Trophoblast cell (in vitro differentiated cells and primary cell): Measurements from ENCODE around the gene RSPH10B2.
A peak's percentile ranks its signal among the peaks of the same experiment; 100 is the strongest.
"Not testable (repeated sequence)": the region's sequence is repeated elsewhere in the genome, so short reads cannot be mapped to it uniquely, and the experiment has no call there.

Experiments
- DNase-seq, 2 donors: peaks; one replicate each; pipeline ENCODE4 v3.0.0-alpha.2; 2016
- H2AFZ ChIP-seq: 2 replicates; pipeline ENCODE4 v1.6.1; 2013; ENCODE audit warnings: low read length, moderate library complexity, mild to moderate bottlenecking; ENCODE audit not compliant: insufficient read depth, poor library complexity
- H2AK5ac ChIP-seq: 2 replicates; pipeline ENCODE4 v1.6.1; 2013; ENCODE audit warnings: mild to moderate bottlenecking, low read length
- H2BK120ac ChIP-seq: 2 replicates; pipeline ENCODE4 v1.6.1; 2013; ENCODE audit warnings: low read length, mild to moderate bottlenecking, moderate library complexity; ENCODE audit not compliant: insufficient read depth, poor library complexity
- H2BK12ac ChIP-seq: 2 replicates; pipeline ENCODE4 v1.6.1; 2013; ENCODE audit warnings: mild to moderate bottlenecking, low read length, moderate library complexity
- H2BK5ac ChIP-seq: 2 replicates; pipeline ENCODE4 v1.6.1; 2013; ENCODE audit warnings: low read length, low read depth, moderate library complexity, mild to moderate bottlenecking; ENCODE audit not compliant: poor library complexity
- H3K14ac ChIP-seq: 2 replicates; pipeline ENCODE4 v1.6.1; 2013; ENCODE audit warnings: mild to moderate bottlenecking, low read length
- H3K18ac ChIP-seq: 2 replicates; pipeline ENCODE4 v1.6.1; 2013; ENCODE audit warnings: mild to moderate bottlenecking, low read length
- H3K23ac ChIP-seq: 2 replicates; pipeline ENCODE4 v1.6.1; 2013; ENCODE audit warnings: low read length
- H3K27ac ChIP-seq: 2 replicates; pipeline ENCODE4 v1.5.1; 2013; ENCODE audit warnings: low read depth, mild to moderate bottlenecking, inconsistent platforms, low read length, moderate library complexity
- H3K27me3 ChIP-seq: 2 replicates; pipeline ENCODE4 v1.6.1; 2013; ENCODE audit warnings: inconsistent platforms, mild to moderate bottlenecking, low read length, moderate library complexity; ENCODE audit not compliant: insufficient read depth
- H3K36me3 ChIP-seq, 2 experiments: 1 replicate in 1 of 2; 2 replicates in 1 of 2; pipeline ENCODE4 v1.6.1; 2013; ENCODE audit warnings: low read length in 2 of 2, mild to moderate bottlenecking in 2 of 2, moderate library complexity in 1 of 2; ENCODE audit not compliant: insufficient read depth in 2 of 2, control insufficient read depth in 1 of 2
- H3K4ac ChIP-seq: 2 replicates; pipeline ENCODE4 v1.6.1; 2013; ENCODE audit warnings: low read depth, mild to moderate bottlenecking, low read length, moderate library complexity
- H3K4me1 ChIP-seq, 2 experiments: 1 replicate in 1 of 2; 2 replicates in 1 of 2; pipeline ENCODE4 v1.6.1; 2013; ENCODE audit warnings: low read length in 2 of 2, mild to moderate bottlenecking in 2 of 2, moderate library complexity in 1 of 2; ENCODE audit not compliant: insufficient read depth in 2 of 2, control insufficient read depth in 1 of 2
- H3K4me2 ChIP-seq: 2 replicates; pipeline ENCODE4 v1.6.1; 2013; ENCODE audit warnings: inconsistent platforms, mild to moderate bottlenecking, low read length, moderate library complexity
- H3K4me3 ChIP-seq: 2 replicates; pipeline ENCODE4 v1.5.1; 2013; ENCODE audit warnings: mild to moderate bottlenecking, low read depth, low read length, inconsistent platforms
- H3K79me1 ChIP-seq: one replicate; pipeline ENCODE4 v1.6.1; 2013; ENCODE audit warnings: low read length
- H3K79me2 ChIP-seq: 2 replicates; pipeline ENCODE4 v1.6.1; 2013; ENCODE audit warnings: low read length, mild to moderate bottlenecking; ENCODE audit not compliant: control insufficient read depth, insufficient read depth, poor library complexity
- H3K9ac ChIP-seq: 2 replicates; pipeline ENCODE4 v1.6.1; 2013; ENCODE audit warnings: mild to moderate bottlenecking, low read length
- H3K9me3 ChIP-seq: 2 replicates; pipeline ENCODE4 v1.6.1; 2013; ENCODE audit warnings: low read depth, mild to moderate bottlenecking, control low read depth, inconsistent platforms, low read length; ENCODE audit not compliant: insufficient read depth
- H4K12ac ChIP-seq: 2 replicates; pipeline ENCODE4 v1.6.1; 2013; ENCODE audit warnings: low read depth, mild to moderate bottlenecking, low read length, moderate library complexity
- H4K8ac ChIP-seq: 2 replicates; pipeline ENCODE4 v1.6.1; 2013; ENCODE audit warnings: low read depth, mild to moderate bottlenecking, low read length, moderate library complexity
- H4K91ac ChIP-seq: one replicate; pipeline ENCODE4 v1.6.1; 2013; ENCODE audit warnings: low read depth, mild to moderate bottlenecking, low read length, moderate library complexity
- WGBS: extraction: QIAGEN DNeasy Blood & Tissue Kit; methylation state at CpG from one replicate; pipeline ENCODE4 v1.1.7; 2013; ENCODE audit warnings: missing lambda C conversion rate; ENCODE audit not compliant: insufficient read length, insufficient coverage; ENCODE audit errors: extremely low coverage; 5-methylcytosine and 5-hydroxymethylcytosine counted together

Gene RSPH10B2

DNA sequence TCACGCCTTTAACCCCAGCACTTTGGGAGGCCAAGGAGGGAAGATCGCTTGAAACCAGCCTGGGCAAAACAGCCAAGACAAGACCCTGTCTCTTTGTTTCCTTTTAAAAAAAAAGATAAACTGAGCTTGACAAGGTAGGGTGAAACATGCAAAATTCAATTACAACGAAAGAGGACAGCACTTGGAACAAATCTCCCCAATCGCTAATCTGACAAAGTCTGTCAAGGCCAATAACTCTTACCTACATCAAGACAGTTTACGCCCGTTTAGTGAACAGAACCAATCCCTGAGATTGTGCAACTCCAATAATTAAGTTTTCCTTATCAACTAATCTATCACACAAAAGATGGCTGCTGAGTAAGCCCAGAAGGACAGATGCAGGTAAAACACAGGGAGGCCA is 67.7 kb downstream of the RSPH10B2 start:
- not testable (repeated sequence) for H3K9me3 ChIP-seq, H2AK5ac ChIP-seq, H3K4me1 ChIP-seq, H3K14ac ChIP-seq, H4K12ac ChIP-seq, H2BK12ac ChIP-seq, H3K27ac ChIP-seq, H3K4ac ChIP-seq, H3K4me3 ChIP-seq, H4K8ac ChIP-seq, H2BK120ac ChIP-seq, H4K91ac ChIP-seq, H3K9ac ChIP-seq, H3K4me2 ChIP-seq, H3K79me2 ChIP-seq, DNase-seq, H3K79me1 ChIP-seq, H2AFZ ChIP-seq, H3K18ac ChIP-seq, H2BK5ac ChIP-seq, H3K27me3 ChIP-seq, H3K23ac ChIP-seq
- no CpG with 5 or more reads among the region's 6 CpGs for WGBS
- H3K36me3 ChIP-seq = peaks cover 10 to 18% of the 10 kb centered on the region in 2 experiments

DNA sequence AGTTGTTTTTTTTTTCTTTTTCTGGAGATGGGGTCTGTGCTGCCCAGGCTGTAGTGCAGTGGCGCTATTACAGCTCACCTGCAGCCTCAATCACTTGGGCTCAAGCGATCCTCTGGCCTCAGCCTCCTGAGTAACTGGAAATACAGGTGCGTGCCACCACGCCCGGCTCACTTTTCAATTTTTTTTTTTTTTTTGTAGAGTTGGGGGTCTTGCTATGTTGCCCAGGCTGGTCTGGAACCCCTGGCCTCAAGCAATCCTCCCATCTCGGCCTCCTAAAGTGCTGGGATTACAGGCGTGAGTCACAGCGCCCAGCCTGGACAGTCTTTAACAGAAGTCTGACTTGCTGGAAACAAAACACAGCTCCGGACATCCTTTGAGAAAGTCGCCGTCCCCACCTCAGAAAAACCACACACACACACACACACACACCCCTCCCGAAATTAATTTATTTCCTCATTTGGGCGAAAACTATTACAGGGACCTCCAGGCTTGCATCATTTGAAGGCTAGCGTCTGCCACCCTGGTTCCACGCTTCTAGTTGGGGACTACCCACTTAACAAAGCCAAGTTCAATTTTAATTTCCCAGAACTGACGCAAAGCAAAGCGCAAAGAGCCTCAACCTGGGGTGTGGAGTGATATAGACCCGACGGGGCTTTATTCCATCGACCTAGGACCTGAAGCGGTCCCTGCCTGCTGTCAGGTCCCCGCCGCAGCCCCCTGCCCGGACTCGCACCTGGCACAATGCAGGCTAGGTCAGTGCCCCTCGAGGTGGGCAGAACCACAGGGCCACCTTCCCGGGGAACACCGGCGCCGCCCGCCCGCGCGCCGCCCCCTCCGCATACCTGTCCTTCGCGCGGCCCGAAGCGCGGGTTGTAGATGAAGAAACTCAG is 71.6 kb downstream of the RSPH10B2 start:
- not testable (repeated sequence) for H3K79me1 ChIP-seq, H2BK120ac ChIP-seq, H3K9ac ChIP-seq, H3K23ac ChIP-seq, H3K79me2 ChIP-seq, H3K14ac ChIP-seq, H3K36me3 ChIP-seq, H3K4me2 ChIP-seq, H4K91ac ChIP-seq, H3K4ac ChIP-seq, H4K8ac ChIP-seq, H4K12ac ChIP-seq, H3K9me3 ChIP-seq, DNase-seq, H2AK5ac ChIP-seq, H3K4me3 ChIP-seq, H3K18ac ChIP-seq, H2BK12ac ChIP-seq, H2AFZ ChIP-seq, H3K4me1 ChIP-seq, H2BK5ac ChIP-seq, H3K27ac ChIP-seq, H3K27me3 ChIP-seq
- no CpG with 5 or more reads among the region's 42 CpGs for WGBS

DNA sequence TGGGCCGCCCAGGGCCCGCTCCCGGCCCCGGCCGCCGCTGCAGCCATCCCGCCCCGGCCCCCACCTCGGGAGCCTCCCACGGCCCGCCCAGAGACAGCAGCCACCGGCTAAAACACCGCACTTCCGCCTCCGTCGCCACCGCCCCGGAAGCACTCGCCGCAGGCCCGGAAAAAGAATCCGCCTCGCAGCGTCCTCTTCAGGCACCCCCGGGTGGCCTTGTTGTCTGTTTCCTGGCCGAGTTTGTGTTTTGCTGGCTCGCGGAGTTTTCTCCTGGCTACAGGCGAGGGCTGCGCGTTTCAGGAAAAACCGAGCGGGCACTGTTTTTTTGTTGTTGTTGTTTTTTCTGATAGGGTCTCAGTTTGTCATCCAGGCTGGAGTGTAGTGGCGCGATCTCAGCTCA is 72.2 kb downstream of the RSPH10B2 start, which contains the start of gene CCZ1B:
CCZ1B (minus strand) TSS at position 125 of the 400 bp plus-strand sequence; CDS start at position 47, 78 bp downstream.
- not testable (repeated sequence) for H3K27me3 ChIP-seq, H3K79me2 ChIP-seq, H2AK5ac ChIP-seq, H3K79me1 ChIP-seq, H3K4me1 ChIP-seq, H2BK120ac ChIP-seq, H3K18ac ChIP-seq, H3K23ac ChIP-seq, H3K14ac ChIP-seq, H3K9me3 ChIP-seq, H3K9ac ChIP-seq, H2BK12ac ChIP-seq, H2BK5ac ChIP-seq, H3K36me3 ChIP-seq
- Histone ChIP-seq H3K4me2 (peak within 1 kb of the TSS; percentile 63), H3K4ac (peak within 1 kb of the TSS; percentile 69), H3K27ac (peak within 1 kb of the TSS; percentile 34), H4K91ac (peak within 1 kb of the TSS; percentile 61), H4K8ac (peak within 1 kb of the TSS; percentile 84), H3K4me3 (peak within 1 kb of the TSS; percentile 68), H2AFZ (peak within 1 kb of the TSS; percentile 78), H4K12ac (peak within 1 kb of the TSS; percentile 80)
- DNase-seq = peak; percentile 69 to 83
- no CpG with 5 or more reads among the region's 35 CpGs for WGBS

DNA sequence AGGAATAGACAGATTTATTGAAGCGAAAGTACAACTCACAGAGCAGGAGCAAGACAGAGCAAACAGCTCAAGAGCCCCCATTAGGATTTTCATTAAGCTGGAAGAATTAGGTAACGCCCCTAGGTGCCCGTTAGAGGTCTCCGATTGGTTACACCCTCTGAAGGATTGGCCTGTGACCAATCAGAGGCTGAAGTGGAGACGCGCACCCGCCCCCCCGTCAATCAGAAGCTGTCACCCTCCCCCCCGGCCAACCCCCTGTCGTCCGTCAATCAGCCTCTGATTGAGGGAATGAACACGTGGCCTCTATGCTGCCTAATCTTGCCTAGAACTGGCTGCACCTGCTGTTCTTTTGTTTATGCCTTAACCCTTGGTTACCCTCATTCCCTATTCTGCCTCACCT is 73.3 kb downstream of the RSPH10B2 start:
- not testable (repeated sequence) for H3K4me1 ChIP-seq, H3K36me3 ChIP-seq, H3K79me1 ChIP-seq, DNase-seq, H3K14ac ChIP-seq, H3K23ac ChIP-seq, H3K4me3 ChIP-seq, H3K9ac ChIP-seq, H3K79me2 ChIP-seq, H3K18ac ChIP-seq, H3K27me3 ChIP-seq, H3K4me2 ChIP-seq, H2AK5ac ChIP-seq, H4K12ac ChIP-seq, H3K9me3 ChIP-seq, H3K27ac ChIP-seq, H2AFZ ChIP-seq, H2BK5ac ChIP-seq, H2BK12ac ChIP-seq, H4K8ac ChIP-seq, H4K91ac ChIP-seq, H3K4ac ChIP-seq, H2BK120ac ChIP-seq
- no CpG with 5 or more reads among the region's 12 CpGs for WGBS
